HTERT RPE-1 (cell line): ENCODE measurements around the gene KRTAP4-1.
"Not testable (repeated sequence)": the region's sequence is repeated elsewhere in the genome, so short reads cannot be mapped to it uniquely, and the experiment has no call there.

ENCODE experiments used
- in situ Hi-C: fragments of 300-500 bp; cut with MboI; formaldehyde crosslinking; loops from 4 replicates; pipeline ENCODE4 v1.14.3; 2020; ENCODE audit warnings: low sequenced_read_pairs

KRTAP4-1 gene

GRCh38 chr17:41176744-41177387 is 7.8 kb downstream of the KRTAP4-1 start:
- in situ Hi-C loops, result no loop called here

- in situ Hi-C loops, result no loop called here
Measured at GRCh38 chr17:41171886-41172285, 12.8 kb downstream of the KRTAP4-1 start.

GRCh38 chr17:41168121-41168520 is 16.6 kb downstream of the KRTAP4-1 start, which contains the start of gene KRTAP4-3:
TSS of gene KRTAP4-3 (minus strand) at chr17:41168221. CDS start at chr17:41168172, 49 bp downstream.
- in situ Hi-C loops, result no loop called here

- in situ Hi-C loops, result no loop called here
Measured at GRCh38 chr17:41167561-41167960, 17.1 kb downstream of the KRTAP4-1 start.

- in situ Hi-C loops, result no loop called here
Measured at GRCh38 chr17:41163828-41164227, 20.9 kb downstream of the KRTAP4-1 start.

GRCh38 chr17:41160648-41161047 is 24.1 kb downstream of the KRTAP4-1 start, which contains the start of gene KRTAP4-4:
TSS of gene KRTAP4-4 (minus strand) at chr17:41160748. CDS start at chr17:41160691, 57 bp downstream.
- in situ Hi-C loops, result no loop called here

- in situ Hi-C loops, result not testable (repeated sequence)
Measured at GRCh38 chr17:41160190-41160589, 24.5 kb downstream of the KRTAP4-1 start.

- in situ Hi-C loops, result no loop called here
Measured at GRCh38 chr17:41153856-41154255, 30.9 kb downstream of the KRTAP4-1 start.

GRCh38 chr17:41151525-41151924 is 33.2 kb downstream of the KRTAP4-1 start:
- in situ Hi-C loops, result no loop called here

GRCh38 chr17:41150026-41150425 is 34.7 kb downstream of the KRTAP4-1 start:
- in situ Hi-C loops, result no loop called here

GRCh38 chr17:41149652-41149985 is 35.1 kb downstream of the KRTAP4-1 start, which contains the start of gene KRTAP4-5:
TSS of gene KRTAP4-5 (minus strand) at chr17:41149825. CDS start at chr17:41149767, 58 bp downstream.
- in situ Hi-C loops, result no loop called here

- in situ Hi-C loops, result not testable (repeated sequence)
Measured at GRCh38 chr17:41148971-41149651, 35.6 kb downstream of the KRTAP4-1 start.

GRCh38 chr17:41147531-41148204 is 37.0 kb downstream of the KRTAP4-1 start:
- in situ Hi-C loops, result no loop called here

- in situ Hi-C loops, result no loop called here
Measured at GRCh38 chr17:41145261-41145660, 39.5 kb downstream of the KRTAP4-1 start.

GRCh38 chr17:41144846-41145245 is 39.9 kb downstream of the KRTAP4-1 start:
- in situ Hi-C loops, result no loop called here

GRCh38 chr17:41141361-41141760 is 43.4 kb downstream of the KRTAP4-1 start:
- in situ Hi-C loops, result no loop called here

GRCh38 chr17:41140360-41141131 is 44.2 kb downstream of the KRTAP4-1 start, which contains the start of gene KRTAP4-6:
TSS of gene KRTAP4-6 (minus strand) at chr17:41140544. CDS start at chr17:41140487, 57 bp downstream.
- in situ Hi-C loops, result no loop called here

GRCh38 chr17:41139865-41140264 is 44.8 kb downstream of the KRTAP4-1 start:
- in situ Hi-C loops, result not testable (repeated sequence)
